CD4-positive, alpha-beta T cell treated with Interleukin-15 for 1 hour (primary cell): ENCODE measurements around the gene CHRNB2.
"Not testable (repeated sequence)": the region's sequence is repeated elsewhere in the genome, so short reads cannot be mapped to it uniquely, and the experiment has no call there.

Experiments used
- DNase-seq: peaks from one replicate; pipeline ENCODE4 v3.0.0-alpha.2; 2020

Gene CHRNB2, protein sequence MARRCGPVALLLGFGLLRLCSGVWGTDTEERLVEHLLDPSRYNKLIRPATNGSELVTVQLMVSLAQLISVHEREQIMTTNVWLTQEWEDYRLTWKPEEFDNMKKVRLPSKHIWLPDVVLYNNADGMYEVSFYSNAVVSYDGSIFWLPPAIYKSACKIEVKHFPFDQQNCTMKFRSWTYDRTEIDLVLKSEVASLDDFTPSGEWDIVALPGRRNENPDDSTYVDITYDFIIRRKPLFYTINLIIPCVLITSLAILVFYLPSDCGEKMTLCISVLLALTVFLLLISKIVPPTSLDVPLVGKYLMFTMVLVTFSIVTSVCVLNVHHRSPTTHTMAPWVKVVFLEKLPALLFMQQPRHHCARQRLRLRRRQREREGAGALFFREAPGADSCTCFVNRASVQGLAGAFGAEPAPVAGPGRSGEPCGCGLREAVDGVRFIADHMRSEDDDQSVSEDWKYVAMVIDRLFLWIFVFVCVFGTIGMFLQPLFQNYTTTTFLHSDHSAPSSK

DNA sequence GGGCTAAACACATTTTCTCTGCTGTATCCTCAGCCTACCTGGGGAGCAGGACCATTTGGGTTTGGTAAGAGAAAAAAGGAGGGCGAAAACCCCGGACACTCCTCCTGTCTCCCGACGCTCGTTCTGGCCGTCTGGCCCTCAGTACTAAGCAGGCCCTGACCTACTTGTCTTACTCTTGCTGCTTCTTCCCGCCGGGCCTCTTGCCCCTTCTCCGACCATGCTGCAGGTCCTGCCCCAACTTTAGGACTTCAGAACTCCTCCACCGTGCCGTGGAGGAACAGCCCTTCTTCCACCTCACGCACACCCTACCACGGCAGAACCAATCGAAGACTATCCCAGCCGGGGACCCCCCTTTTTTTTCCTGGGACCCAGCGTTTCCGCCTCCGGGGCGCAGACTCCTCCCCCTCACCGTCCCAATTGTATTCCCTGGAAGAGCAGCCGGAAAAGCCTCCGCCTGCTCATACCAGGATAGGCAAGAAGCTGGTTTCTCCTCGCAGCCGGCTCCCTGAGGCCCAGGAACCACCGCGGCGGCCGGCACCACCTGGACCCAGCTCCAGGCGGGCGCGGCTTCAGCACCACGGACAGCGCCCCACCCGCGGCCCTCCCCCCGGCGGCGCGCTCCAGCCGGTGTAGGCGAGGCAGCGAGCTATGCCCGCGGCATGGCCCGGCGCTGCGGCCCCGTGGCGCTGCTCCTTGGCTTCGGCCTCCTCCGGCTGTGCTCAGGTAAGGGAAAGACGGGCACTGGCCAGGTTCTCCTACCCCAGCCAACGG, at the start of gene CHRNB2:
TSS of gene CHRNB2 (plus strand) at position 393 of the 771 bp plus-strand sequence. CDS start at position 660, 267 bp downstream.
- DNase-seq = peak; percentile 41

DNA sequence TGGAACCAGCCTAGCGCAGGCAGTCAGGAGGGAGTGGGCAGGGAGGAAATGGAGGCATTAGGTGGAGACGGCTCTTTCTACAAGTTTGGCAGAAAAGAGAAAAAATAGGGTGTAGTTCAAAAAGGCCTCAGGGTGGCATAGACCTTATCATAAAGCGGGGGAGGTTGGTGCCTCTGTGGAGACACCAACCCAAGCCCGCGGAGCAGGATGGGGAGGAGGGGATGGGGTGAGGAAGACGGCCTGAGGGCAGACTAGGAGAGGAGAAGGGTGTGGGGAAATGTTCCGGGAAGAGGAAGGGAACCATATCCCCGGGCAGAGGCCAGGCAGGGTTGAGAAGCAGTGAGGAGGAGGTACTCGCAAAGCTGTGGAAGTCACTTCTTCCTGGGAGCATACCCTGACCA, 48.0 kb upstream of the CHRNB2 start:
- DNase-seq = no peak

DNA sequence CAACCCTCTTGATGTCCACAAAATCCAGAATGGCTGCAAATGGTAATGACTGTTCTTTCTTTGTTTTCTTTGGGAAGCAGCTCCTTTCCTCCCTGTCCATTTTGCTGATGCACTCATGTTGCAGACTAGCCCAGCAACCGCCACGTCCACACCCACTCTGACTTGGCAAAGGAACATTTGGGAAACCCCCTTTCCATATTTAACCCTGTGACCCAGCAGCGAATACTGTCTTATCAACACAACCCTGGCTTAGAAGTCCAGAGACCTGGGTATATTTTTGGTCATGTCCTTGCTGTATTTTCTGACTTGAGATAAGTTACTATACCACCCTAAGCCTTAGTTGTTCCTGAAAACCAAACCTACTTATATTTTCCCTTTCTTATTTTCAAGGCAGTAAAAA, 47.2 kb upstream of the CHRNB2 start:
- no peak for DNase-seq

DNA sequence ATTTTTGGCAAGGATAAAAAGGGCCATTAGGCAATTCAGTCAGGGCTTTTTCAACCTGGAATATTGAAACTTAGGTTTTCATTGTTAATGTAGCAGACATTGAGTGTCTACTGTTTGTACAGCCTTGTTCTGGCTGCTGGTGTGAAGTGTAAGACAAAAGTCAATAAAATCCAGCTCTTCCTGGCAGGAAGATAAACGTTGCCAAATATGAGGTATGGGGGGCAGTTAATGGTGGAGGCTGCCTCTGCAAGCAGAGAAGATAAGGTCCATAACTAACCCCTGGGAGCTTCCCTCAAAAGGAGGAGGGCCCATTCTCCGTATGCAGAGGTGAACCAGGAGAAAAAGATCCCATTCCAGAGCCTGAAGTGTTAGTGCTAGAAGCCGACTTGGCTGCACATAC, 45.9 kb upstream of the CHRNB2 start:
- DNase-seq = no peak

DNA sequence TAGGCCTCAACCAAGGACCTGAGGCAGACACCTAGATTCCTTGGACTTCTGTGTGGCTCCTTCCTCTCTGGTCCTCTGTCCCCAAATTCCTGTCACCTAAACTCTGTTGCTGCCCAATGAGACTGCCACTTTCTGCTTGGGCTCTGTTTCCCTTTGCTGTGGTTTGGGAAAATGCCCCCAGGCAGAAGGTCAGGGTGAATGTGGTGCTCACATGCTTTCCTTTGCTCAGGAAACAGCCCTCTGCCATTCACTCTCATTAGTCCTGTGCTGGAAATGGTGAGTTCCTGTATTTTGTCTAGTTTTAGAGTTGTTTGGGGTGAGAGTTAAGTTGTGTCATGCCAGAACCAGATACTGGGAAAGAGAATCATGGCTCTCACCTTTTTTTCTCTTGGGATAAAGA, 42.7 kb upstream of the CHRNB2 start:
- DNase-seq = no peak

DNA sequence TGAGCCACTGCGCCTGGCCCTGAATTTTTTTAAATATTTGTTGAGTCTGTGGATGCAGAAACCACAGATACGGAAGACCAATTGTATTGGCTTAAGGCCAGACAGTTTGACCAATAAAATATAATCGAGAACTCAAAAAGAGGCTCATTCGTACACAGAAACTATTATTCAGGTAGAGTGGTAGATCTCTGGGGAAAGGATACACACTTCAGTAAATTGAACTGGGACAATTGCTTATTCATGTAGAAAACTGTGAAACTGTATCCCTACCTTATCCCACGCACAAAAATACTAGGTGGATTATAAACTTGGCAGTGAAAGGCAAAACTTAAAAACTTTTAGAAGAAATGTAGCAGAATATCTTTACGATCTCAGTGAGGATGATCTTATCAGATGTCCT, 40.4 kb upstream of the CHRNB2 start:
- DNase-seq = no peak

DNA sequence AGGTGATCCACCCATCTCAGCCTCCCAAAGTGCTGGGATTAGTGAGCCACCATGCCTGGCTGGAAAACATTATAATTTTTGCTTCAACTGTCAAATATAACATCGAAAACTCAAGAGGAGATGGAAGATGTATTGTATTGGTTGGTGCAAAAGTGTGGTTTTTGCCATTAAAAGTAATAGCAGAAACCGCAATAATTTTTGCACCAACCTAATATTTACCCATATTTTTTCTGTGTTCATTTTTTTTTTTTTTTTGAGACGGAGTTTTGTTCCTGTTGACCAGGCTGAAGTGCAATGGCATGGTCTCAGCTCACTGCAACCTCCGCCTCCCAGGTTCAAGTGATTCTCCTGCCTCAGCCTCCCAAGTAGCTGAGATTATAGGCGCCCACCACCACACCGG, 38.3 kb upstream of the CHRNB2 start:
- DNase-seq = no peak

DNA sequence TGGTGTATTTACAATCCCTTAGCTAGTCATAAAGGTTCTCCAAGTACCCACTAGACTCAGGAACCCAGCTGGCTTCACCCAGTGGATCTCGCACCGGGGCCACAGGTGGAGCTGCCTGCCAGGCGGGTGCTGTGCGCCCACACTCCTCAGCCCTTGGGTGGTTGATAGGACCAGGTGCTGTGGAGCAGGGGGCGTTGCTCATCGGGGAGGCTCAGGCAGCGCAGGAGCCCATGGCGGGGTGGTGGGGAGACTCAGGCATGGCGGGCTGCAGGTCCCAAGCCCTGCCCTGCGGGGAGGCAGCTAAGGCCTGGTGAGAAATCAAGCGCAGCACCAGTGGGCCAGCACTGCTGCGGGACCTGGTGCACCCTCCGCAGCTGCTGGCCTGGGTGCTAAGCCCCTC, 35.6 kb upstream of the CHRNB2 start:
- DNase-seq = not testable (repeated sequence)

DNA sequence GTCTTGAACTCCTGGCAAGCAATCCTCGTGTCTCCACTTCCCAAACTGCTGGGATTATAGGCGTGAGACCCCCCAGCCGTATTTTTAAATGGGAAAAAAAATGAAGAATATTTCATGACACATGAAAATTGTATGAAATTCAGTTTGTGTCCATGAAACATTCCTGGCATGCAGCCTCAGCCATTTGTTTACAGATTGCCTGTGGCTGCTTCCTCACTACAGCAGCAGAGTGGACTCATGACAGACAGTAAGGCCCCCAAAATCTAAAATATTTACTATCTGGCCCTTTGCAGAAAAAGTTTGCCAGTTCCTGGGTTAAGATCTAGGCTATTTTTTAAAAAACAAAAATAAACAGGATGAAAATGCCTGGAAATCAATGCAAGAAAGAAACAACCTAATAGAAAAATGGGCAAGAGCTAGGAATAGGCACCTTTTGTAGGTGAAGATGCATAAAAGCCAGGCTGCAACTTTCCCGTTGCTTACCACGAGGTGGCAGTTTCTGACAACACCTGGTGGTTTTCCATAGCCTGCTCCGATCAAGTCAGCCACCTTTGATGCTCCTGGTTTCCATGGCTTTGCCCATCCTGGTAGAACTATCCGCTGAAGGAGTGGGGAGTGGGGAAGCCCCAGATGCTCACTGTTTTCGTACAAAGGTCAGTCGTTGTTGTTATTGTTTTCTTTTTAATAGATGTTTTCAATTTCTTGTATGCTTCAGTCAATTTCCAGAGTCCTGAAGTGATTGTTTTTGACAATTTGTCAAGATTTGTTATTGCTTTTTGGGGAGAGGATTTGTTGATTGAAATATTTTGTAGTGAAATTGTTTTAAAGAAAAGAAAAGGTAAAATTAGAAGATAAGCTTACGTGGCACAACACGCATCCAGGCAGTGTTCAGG, 33.4 kb upstream of the CHRNB2 start:
- DNase-seq = no peak

DNA sequence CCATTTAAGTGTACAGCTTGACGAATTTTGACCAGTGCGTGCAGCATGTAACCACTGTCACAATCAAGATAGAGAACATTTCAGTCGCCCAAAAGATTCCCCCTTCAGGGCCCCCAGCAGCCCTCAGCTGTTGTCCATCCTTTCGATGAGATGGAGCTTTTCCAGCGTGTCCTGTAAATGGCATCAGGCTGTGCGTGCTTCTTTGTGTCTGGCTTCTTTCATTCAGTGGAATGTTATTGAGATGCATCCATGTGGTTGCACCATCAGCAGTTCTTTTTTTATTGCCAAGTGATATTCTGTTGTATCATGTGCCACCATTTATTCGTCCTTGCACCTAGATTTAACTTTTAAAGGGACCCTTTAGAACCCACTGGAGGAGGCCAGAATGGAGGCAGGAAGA, 31.0 kb upstream of the CHRNB2 start:
- DNase-seq = no peak

DNA sequence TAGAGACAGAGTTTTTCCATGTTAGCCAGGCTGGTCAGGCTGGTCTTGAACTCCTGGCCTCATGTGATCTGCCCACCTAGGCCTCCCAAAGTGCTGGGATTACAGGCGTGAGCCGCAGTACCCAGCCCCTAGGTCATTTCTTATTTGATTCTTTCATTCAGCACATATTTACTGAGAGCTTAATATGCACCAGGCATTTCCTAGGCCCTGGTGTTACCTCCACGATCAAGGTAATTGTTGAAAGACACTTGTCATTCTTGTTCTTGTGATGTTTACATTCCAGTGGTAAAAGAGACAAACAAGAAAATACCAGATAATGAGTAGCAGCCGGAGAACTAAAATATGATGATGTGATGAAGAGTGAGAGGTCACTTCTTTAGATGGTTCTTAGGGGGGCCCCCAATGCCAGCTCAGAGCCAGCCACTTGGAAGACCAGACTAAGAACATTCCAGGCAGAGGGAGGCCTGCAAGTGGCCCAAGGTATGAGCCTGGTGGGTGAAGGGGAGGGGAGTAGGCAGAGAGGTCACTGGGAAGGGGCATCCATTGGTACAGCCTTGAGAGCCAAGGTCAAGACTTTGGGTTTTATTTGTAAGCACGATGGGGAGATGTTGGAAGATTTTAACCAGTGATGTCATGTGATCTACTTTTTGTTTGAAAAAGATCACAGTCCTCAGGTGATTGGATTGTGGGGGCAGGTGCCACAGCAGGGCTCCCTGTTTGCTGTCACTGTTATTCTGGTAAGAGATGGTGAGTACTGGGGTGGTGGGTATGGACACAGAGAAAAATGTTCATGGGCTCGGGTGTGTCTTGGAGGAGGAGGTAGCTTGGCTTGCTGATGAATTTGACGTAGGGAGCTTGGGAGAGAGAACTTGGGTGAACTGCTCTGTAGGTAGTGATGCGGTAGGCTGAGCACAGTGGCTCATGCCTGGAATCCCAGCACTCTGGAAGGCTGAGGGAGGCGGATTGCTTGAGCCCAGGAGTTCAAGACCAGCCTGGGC, 27.8 kb upstream of the CHRNB2 start:
- no peak for DNase-seq

DNA sequence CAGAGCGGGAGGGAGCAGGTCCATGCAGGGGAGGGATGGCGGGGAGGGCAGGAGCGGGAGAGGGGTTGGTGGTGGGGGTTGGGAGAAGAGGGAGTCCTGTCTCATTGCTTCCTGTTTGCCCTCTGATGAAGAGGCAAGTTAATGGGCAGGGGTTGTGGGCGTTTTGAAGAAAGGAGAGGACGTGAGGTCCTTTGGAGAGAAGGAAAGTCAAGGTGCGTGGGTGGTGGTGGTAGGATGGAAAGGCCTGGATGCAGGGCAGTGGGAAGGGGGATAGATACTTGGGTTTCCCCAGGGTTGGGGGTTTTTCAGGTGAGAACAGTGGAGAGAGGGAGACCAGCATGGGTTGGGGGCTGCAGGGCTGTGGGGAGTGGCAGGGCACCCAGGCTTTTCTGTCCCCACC, 26.3 kb upstream of the CHRNB2 start:
- DNase-seq = no peak

DNA sequence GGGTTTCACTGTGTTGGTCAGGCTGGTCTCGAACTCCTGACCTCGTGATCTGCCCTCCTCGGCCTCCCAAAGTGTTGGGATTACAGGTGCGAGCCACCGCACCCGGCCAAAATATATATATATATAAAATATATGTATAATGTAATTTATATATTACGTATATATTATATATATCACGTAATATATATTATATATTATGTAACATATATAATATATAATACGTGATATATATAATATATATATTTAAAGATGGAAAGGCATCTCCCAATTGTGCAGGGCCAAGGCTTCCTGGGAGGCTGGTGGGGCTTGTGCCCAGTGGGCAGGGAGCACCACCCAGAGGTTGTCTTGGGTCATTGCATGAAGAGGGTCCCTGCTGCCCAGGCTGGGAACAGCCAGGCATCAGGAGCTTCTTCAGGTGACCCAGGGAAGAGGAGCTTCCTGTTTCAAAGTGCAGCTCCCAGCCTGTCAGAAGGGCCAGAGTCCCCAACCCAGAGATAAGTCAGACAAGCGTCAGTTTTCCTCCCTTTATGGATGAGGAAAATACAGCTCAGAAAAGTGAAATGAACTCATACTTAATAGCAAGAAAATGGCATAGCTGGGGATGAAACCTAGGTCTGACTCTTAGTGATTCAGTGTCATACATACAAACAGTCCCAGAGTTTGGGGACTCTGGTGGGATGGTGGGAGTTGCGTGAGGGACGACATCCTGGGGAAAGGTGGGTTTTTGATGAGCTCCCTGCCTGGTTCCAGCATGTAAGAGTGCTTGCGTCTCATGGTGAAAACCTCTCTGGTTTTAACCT, 21.1 kb upstream of the CHRNB2 start:
- peak; percentile 44 for DNase-seq

DNA sequence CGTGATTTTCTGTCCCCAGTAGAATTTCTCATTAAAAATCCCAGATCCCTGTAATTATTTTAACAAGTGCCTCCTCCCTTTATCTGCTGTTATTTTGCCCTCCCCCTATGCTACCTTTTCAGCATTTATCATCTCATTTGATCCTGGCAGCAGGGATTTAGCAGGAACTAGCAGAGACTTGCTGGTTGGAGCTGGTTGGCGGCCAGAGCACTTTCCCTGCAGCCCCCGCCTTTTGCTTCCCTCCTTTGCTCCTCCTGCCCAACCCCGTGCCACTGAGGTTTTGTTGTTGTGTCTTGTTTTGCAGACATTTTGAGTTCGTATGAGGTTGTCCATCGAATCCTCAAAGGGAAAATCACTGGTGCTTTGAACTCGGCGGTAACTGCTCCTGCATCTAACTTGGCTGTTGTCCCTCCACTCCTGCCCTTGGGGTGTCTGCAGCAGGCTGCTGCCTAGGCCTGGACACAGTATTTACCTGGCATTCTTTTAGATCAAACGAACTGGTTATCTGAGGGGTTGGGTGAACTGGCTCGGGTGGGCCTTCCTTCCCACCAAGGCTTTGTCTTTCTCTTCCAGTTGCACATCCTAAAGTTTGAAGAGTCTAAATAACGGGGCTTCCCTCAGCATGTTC, 20.4 kb upstream of the CHRNB2 start:
- no peak for DNase-seq

DNA sequence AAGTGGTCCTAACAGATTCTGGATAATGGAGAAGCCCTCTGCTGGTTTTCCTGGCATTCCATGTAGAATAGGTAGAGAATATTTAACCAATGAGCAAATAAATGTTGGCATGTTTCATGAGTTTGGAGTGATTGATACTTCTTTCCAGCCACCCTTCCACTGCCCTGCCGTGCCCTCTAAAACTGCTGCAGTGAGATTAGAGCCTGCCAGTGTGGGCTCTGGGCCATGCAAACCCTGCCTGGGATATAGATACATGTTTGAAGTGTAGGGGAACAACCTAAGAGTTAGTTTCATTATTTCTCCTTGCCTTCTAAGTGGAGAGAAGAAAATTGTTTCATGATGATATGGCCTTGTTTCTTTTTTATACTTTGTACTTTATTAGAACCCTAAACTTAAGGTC, 19.6 kb upstream of the CHRNB2 start:
- no peak for DNase-seq

DNA sequence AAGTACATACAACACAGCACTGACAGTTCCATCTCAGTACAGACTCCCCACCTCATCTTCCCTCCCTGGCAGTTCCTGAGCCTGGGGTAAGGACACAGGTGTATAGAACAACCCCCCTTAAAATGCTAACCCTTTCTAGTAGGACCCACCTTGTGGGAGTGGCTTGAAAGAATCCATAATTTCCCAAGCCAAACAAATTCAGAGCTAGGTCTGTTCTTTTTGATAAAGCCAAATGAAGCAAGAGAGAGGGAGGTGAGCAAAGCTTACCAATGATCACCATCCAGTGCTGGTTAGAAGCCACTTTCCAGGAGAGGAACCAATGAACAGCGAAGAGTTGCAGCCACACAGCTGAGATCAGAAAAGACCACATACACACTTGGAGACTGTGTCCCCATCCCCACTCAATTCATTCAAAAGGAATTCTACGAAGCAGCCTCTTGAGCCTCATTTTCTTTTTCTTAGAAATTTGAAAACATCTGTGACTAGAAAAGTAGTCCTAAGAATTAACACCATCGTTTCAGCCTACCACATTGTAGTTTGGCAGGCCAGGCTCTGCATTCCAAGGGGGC, 18.3 kb upstream of the CHRNB2 start:
- no peak for DNase-seq

DNA sequence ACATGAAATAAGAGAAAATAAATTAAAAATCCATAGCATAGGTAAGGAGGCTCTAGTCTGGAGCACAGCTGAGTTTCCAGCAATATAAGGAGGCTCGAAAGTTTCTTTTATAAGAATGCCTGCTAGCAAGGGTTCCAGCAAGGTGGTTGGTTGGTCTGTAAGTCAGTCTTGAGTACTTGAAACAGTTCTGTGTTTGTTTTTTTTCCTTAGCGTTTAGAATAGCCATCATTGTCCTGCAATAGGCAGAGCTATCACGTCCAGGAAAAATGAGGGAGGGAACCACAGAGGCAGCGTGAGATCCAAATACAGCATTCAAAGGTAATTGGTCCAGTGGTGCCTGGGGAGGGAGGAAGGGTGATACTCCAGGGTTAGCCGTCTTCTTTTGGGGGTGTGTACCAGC, 17.5 kb upstream of the CHRNB2 start:
- no peak for DNase-seq

DNA sequence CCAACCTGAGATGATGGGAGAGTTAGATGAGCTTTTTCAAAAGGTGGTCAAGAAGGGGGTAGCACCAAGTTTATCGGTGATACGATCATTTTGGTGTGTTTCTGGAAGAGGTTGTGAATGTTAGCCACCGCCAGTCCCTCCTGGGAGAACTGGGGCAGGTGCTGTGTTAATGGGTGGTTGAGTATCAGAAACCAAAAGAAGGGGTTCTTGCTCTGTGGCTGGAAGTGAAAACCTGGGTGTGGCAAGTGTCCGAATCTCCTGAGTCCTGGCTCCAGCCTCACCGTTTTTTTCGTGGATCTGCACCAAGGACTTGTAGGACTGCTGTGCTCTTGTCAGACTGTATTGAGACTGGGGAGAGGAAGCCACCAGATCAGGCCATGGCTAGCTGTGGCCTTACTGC, 16.9 kb upstream of the CHRNB2 start:
- DNase-seq = no peak

DNA sequence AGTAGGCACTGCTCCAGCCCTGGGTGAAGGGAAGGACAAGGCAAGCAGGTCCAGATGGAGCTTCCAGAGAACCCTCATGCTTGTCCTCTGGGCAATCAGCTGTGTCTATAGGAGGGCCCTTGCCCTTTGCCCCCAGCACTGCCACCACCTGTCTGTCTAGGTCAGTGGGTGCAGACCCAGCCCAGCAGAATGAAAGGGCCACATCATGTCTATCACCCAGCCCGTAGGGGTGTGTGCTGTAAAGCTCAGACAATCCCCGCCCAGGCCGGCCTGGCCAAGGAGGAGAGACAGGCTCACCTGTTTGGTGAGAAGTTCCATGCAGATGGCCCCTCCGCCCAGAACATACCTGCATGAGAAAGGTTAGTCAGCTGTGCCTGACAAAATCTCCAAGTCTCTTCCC, 16.1 kb upstream of the CHRNB2 start:
- DNase-seq = no peak

DNA sequence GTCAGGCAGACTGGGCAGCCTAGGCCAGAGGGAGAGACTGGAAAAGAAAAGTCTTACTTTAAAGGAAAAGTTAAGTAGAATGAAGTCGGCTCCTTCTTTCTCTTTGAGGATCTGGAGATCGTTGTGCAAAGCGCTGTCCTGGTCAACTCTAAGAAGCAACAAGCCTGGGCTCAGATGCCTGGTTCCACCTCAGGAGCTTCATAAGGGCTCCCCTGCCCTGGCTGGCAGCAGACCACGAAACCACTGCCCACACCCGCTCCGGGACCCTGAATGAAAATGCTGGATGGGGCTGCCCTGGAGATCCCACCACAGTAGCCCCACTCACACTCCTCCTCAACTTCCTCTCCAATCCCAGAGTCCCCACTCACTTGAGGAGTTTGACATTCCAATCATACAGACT, 15.5 kb upstream of the CHRNB2 start:
- DNase-seq = no peak
